ENCODE measurements around the gene SLC8A1. TPM values are rescaled to one million over a fixed set of nuclear protein-coding genes. Genes with fewer than 3 reads are reported as not detected.
"Not testable (repeated sequence)": the region's sequence is repeated elsewhere in the genome, so short reads cannot be mapped to it uniquely, and the experiment has no call there.

The SLC8A1 gene
- total RNA-seq, 2 donors from 2014 or later, result 4.7 to 6.3 TPM

DNA sequence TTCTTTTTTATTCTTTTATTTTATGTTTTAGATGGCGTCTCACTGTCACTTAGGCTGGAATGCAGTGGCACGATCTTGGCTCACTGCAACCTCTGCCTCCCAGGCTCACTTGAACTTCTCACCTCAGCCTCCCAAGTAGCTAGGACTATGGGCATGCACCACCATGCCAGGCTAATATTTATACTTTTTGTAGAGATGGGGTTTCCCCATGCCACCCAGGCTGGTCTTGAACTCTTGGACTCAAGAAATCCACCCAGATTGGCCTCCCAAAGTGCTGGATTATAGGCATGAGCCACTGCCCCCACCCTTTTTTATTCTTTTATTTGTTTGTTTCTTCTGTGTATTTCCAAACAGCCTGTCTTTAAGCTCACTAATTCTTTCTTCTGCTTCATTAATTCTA lies 366.1 kb downstream of the SLC8A1 start:
- H3K36me3 Mint-ChIP-seq (ENCODE audit: low read depth), result no peaks in the 10 kb centered on the region
- Histone ChIP-seq H3K9me3 (ENCODE audit: control insufficient read depth, low read length) (no peaks in the 10 kb centered on the region), H3K27ac (ENCODE audit: low read depth, low read length) (no peak overlapping the region), H3K27me3 (ENCODE audit: control insufficient read depth, insufficient read depth, low read length, poor library complexity, severe bottlenecking) (no peaks in the 10 kb centered on the region), H3K4me3 (ENCODE audit: low read length) (no peak overlapping the region), H3K4me1 (ENCODE audit: control insufficient read depth, insufficient read depth, low read length) (peaks cover 9% of the 10 kb centered on the region), H3K9ac (ENCODE audit: extremely low read depth, low read length, poor library complexity, severe bottlenecking) (no peak overlapping the region), H3K36me3 (ENCODE audit: control insufficient read depth, insufficient read depth, low read length) (no peaks in the 10 kb centered on the region)
- no peak for DNase-seq
- no peak overlapping the region for H3K27ac Mint-ChIP-seq
- WGBS, 2 experiments (ENCODE audit: insufficient coverage in 1 of 2, insufficient read length in 1 of 2), result 97 to 100% methylated on average over 2 of the region's 2 CpGs
- H3K4me3 Mint-ChIP-seq, result no peak overlapping the region
- H3K27me3 Mint-ChIP-seq (ENCODE audit: insufficient read depth), result no peaks in the 10 kb centered on the region
- H3K9me3 Mint-ChIP-seq, result no peaks in the 10 kb centered on the region
- TF ChIP-seq, protein P1, sequence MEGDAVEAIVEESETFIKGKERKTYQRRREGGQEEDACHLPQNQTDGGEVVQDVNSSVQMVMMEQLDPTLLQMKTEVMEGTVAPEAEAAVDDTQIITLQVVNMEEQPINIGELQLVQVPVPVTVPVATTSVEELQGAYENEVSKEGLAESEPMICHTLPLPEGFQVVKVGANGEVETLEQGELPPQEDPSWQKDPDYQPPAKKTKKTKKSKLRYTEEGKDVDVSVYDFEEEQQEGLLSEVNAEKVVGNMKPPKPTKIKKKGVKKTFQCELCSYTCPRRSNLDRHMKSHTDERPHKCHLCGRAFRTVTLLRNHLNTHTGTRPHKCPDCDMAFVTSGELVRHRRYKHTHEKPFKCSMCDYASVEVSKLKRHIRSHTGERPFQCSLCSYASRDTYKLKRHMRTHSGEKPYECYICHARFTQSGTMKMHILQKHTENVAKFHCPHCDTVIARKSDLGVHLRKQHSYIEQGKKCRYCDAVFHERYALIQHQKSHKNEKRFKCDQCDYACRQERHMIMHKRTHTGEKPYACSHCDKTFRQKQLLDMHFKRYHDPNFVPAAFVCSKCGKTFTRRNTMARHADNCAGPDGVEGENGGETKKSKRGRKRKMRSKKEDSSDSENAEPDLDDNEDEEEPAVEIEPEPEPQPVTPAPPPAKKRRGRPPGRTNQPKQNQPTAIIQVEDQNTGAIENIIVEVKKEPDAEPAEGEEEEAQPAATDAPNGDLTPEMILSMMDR (conservative IDR thresholded peaks at IDR 0.05), result no peak
- peaks cover 16% of the 10 kb centered on the region for H3K4me1 Mint-ChIP-seq

DNA sequence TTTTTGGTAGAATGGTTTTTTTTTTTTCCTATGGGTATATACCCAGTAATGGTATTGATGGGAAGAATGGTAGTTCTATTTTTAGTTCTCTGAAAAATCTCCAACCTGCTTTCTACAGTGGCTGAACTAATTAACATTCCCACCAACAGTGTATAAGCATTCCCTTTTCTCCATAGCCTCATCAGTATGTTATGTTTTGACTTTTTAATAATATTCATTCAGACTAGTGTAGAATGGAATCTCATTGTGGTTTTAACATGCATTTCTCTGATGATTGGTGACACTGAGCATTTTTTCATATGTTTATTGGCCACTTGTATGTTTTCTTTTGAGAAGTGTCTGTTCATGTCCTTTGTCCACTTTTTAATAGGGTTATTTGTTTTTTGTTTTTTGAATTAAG lies 378.6 kb downstream of the SLC8A1 start:
- not testable (repeated sequence) for DNase-seq; H3K4me3 ChIP-seq (ENCODE audit: low read length); H3K27ac Mint-ChIP-seq; H3K27me3 ChIP-seq (ENCODE audit: control insufficient read depth, insufficient read depth, low read length, poor library complexity, severe bottlenecking); H3K36me3 Mint-ChIP-seq (ENCODE audit: low read depth); H3K4me3 Mint-ChIP-seq; H3K9me3 ChIP-seq (ENCODE audit: control insufficient read depth, low read length); H3K27me3 Mint-ChIP-seq (ENCODE audit: insufficient read depth); H3K36me3 ChIP-seq (ENCODE audit: control insufficient read depth, insufficient read depth, low read length); H3K4me1 Mint-ChIP-seq; H3K27ac ChIP-seq (ENCODE audit: low read depth, low read length); H3K9me3 Mint-ChIP-seq; H3K4me1 ChIP-seq (ENCODE audit: control insufficient read depth, insufficient read depth, low read length); H3K9ac ChIP-seq (ENCODE audit: extremely low read depth, low read length, poor library complexity, severe bottlenecking)

DNA sequence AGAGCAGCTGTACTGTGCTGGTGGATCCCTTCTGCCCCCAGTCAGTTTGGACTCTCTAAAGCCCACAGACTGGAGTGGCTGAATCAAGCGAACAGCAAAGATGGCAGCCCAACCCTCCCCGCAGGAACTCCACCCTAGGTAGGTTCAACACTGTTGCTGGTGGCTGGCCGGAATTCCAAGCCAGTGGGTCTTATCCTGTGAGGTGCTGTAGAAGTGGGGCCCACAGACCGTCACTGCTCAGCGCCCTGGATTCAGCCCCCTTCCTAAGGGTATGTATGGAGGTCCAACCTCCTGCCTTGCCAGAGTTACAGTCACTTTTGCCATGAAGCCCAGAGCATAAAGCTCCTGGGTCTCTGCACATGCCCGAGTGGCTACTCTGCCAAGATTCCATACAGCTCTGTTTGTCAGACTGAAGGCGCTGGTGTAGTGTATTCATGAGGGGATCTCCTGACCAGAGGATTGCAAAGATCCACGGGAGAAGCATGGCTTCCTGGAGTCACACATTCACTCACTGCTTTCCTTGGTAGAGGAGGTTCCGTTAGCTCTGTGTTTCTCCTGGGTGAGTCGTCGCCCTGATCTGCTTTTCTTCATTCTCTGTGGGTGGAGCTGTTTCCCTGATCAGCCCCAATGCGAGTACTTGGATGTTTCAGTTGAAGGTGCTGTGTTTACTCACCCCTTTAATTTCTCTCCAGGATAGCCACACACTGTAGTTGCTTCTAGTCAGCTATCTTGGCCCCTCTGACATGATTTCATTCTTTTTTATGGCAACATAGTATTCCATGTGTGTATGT lies 379.3 kb downstream of the SLC8A1 start:
- no peaks in the 10 kb centered on the region for H3K9me3 ChIP-seq (ENCODE audit: control insufficient read depth, low read length)
- Mint-ChIP-seq H3K4me1 (peaks cover 9% of the 10 kb centered on the region), H3K27ac (no peak overlapping the region), H3K36me3 (ENCODE audit: low read depth) (no peaks in the 10 kb centered on the region), H3K4me3 (no peak overlapping the region), H3K27me3 (ENCODE audit: insufficient read depth) (no peaks in the 10 kb centered on the region), H3K9me3 (peaks cover 5% of the 10 kb centered on the region)
- TF ChIP-seq, protein P1 (conservative IDR thresholded peaks at IDR 0.05), result no peak
- no peaks in the 10 kb centered on the region for H3K4me1 ChIP-seq (ENCODE audit: control insufficient read depth, insufficient read depth, low read length)
- no peak overlapping the region for H3K4me3 ChIP-seq (ENCODE audit: low read length)
- no peak overlapping the region for H3K9ac ChIP-seq (ENCODE audit: extremely low read depth, low read length, poor library complexity, severe bottlenecking)
- no peaks in the 10 kb centered on the region for H3K27me3 ChIP-seq (ENCODE audit: control insufficient read depth, insufficient read depth, low read length, poor library complexity, severe bottlenecking)
- DNase-seq, result no peak
- WGBS, 2 experiments (ENCODE audit: insufficient coverage in 1 of 2, insufficient read length in 1 of 2), result 91 to 96% methylated on average over 6 to 12 of the region's 12 CpGs
- no peak overlapping the region for H3K27ac ChIP-seq (ENCODE audit: low read depth, low read length)
- no peaks in the 10 kb centered on the region for H3K36me3 ChIP-seq (ENCODE audit: control insufficient read depth, insufficient read depth, low read length)

DNA sequence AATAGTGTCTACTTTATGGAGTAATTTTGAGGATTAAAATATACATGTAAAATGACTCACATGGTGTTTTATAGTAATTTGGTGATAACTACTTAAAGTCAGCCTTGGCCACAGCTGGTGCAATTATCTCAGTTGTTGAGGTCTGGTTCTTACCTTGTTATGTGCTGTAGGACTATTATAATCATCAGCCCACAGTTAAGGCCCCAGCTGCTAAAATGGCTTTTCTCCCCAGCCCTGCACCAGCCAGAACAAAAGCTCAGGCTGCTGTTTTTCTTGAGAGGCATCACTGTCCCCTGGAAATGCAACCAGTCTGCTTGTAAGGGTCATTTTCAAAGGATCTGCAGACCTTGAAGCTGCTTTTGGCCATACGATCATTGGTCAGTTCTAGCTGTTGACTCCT lies 389.5 kb downstream of the SLC8A1 start:
- no peaks in the 10 kb centered on the region for H3K36me3 ChIP-seq (ENCODE audit: control insufficient read depth, insufficient read depth, low read length)
- Mint-ChIP-seq H3K27me3 (ENCODE audit: insufficient read depth) (no peaks in the 10 kb centered on the region), H3K27ac (no peak overlapping the region), H3K4me1 (peaks cover 5% of the 10 kb centered on the region), H3K4me3 (no peak overlapping the region), H3K36me3 (ENCODE audit: low read depth) (no peaks in the 10 kb centered on the region), H3K9me3 (peaks cover 16% of the 10 kb centered on the region)
- no peaks in the 10 kb centered on the region for H3K4me1 ChIP-seq (ENCODE audit: control insufficient read depth, insufficient read depth, low read length)
- TF ChIP-seq, protein P1 (conservative IDR thresholded peaks at IDR 0.05), result no peak
- WGBS, 2 experiments (ENCODE audit: insufficient coverage in 1 of 2, insufficient read length in 1 of 2), result 96 to 100% methylated on average over 1 of the region's 1 CpG
- peaks cover 14% of the 10 kb centered on the region for H3K9me3 ChIP-seq (ENCODE audit: control insufficient read depth, low read length)
- no peak for DNase-seq
- H3K27me3 ChIP-seq (ENCODE audit: control insufficient read depth, insufficient read depth, low read length, poor library complexity, severe bottlenecking), result no peaks in the 10 kb centered on the region
- no peak overlapping the region for H3K9ac ChIP-seq (ENCODE audit: extremely low read depth, low read length, poor library complexity, severe bottlenecking)
- H3K27ac ChIP-seq (ENCODE audit: low read depth, low read length), result no peak overlapping the region
- no peak overlapping the region for H3K4me3 ChIP-seq (ENCODE audit: low read length)
